ENCODE measurements around the gene TFF3.

TFF3 gene

GRCh38 chr21:42353623-42354022 lies 38.4 kb upstream of the TFF3 start:
- Histone ChIP-seq H3K4me1 (ENCODE audit: low read length) (no peaks in the 10 kb centered on the region), H3K4me3 (ENCODE audit: low read length) (no peak overlapping the region), H3K27me3 (replicated peaks; ENCODE audit: insufficient read depth, low read length) (peaks cover 100% of the 10 kb centered on the region), H3K79me2 (ENCODE audit: low read length) (no peaks in the 10 kb centered on the region), H4K20me1 (ENCODE audit: insufficient read depth, low read length) (no peaks in the 10 kb centered on the region), H3K36me3 (replicated peaks; ENCODE audit: insufficient read depth, low read length) (no peaks in the 10 kb centered on the region), H3K9me3 (replicated peaks; ENCODE audit: insufficient read depth, low read length) (no peaks in the 10 kb centered on the region), H3F3A (ENCODE audit: insufficient read depth, low read length) (no peaks in the 10 kb centered on the region), H3K9ac (ENCODE audit: low read length) (no peak overlapping the region), H3K4me2 (ENCODE audit: low read depth, low read length) (no peak overlapping the region), H3K9me2 (replicated peaks; ENCODE audit: insufficient read depth, low read length) (no peaks in the 10 kb centered on the region), H2AFZ (ENCODE audit: low read length) (no peak overlapping the region), H3K27ac (ENCODE audit: low read length) (no peak overlapping the region)
- TF ChIP-seq EZH2 (optimal IDR thresholded peaks at IDR 0.05; ENCODE audit: low read depth, low read length) (no peak), EZH2phosphoT487 (IDR thresholded peaks at IDR 0.05; ENCODE audit: low read length) (no peak), CTCF (IDR thresholded peaks at IDR 0.05; ENCODE audit: low read length) (no peak)
- no peak for DNase-seq

GRCh38 chr21:42352441-42353095 lies 37.4 kb upstream of the TFF3 start:
- no peak for TF ChIP-seq CTCF (IDR thresholded peaks at IDR 0.05; ENCODE audit: low read length)
- no peak for TF ChIP-seq EZH2 (optimal IDR thresholded peaks at IDR 0.05; ENCODE audit: low read depth, low read length)
- TF ChIP-seq EZH2phosphoT487 (IDR thresholded peaks at IDR 0.05; ENCODE audit: low read length), result no peak
- Histone ChIP-seq H3K4me1 (ENCODE audit: low read length) (no peaks in the 10 kb centered on the region), H3K9me2 (replicated peaks; ENCODE audit: insufficient read depth, low read length) (no peaks in the 10 kb centered on the region), H3K4me2 (ENCODE audit: low read depth, low read length) (no peak overlapping the region), H3K79me2 (ENCODE audit: low read length) (no peaks in the 10 kb centered on the region), H3K9ac (ENCODE audit: low read length) (no peak overlapping the region), H3F3A (ENCODE audit: insufficient read depth, low read length) (no peaks in the 10 kb centered on the region), H3K4me3 (ENCODE audit: low read length) (no peak overlapping the region), H3K27ac (ENCODE audit: low read length) (no peak overlapping the region), H2AFZ (ENCODE audit: low read length) (no peak overlapping the region), H4K20me1 (ENCODE audit: insufficient read depth, low read length) (no peaks in the 10 kb centered on the region), H3K9me3 (replicated peaks; ENCODE audit: insufficient read depth, low read length) (no peaks in the 10 kb centered on the region), H3K27me3 (replicated peaks; ENCODE audit: insufficient read depth, low read length) (peaks cover 100% of the 10 kb centered on the region), H3K36me3 (replicated peaks; ENCODE audit: insufficient read depth, low read length) (no peaks in the 10 kb centered on the region)
- DNase-seq, result no peak

GRCh38 chr21:42351626-42352440 lies 36.6 kb upstream of the TFF3 start:
- Histone ChIP-seq H3K4me1 (ENCODE audit: low read length) (no peaks in the 10 kb centered on the region), H3K9me2 (replicated peaks; ENCODE audit: insufficient read depth, low read length) (no peaks in the 10 kb centered on the region), H3K36me3 (replicated peaks; ENCODE audit: insufficient read depth, low read length) (no peaks in the 10 kb centered on the region), H3K9me3 (replicated peaks; ENCODE audit: insufficient read depth, low read length) (no peaks in the 10 kb centered on the region), H3K4me2 (ENCODE audit: low read depth, low read length) (no peak overlapping the region), H4K20me1 (ENCODE audit: insufficient read depth, low read length) (no peaks in the 10 kb centered on the region), H3F3A (ENCODE audit: insufficient read depth, low read length) (no peaks in the 10 kb centered on the region), H3K27ac (ENCODE audit: low read length) (no peak overlapping the region), H3K4me3 (ENCODE audit: low read length) (no peak overlapping the region), H2AFZ (ENCODE audit: low read length) (no peak overlapping the region), H3K27me3 (replicated peaks; ENCODE audit: insufficient read depth, low read length) (peaks cover 100% of the 10 kb centered on the region), H3K9ac (ENCODE audit: low read length) (no peak overlapping the region), H3K79me2 (ENCODE audit: low read length) (no peaks in the 10 kb centered on the region)
- TF ChIP-seq EZH2 (optimal IDR thresholded peaks at IDR 0.05; ENCODE audit: low read depth, low read length) (no peak), EZH2phosphoT487 (IDR thresholded peaks at IDR 0.05; ENCODE audit: low read length) (no peak), CTCF (IDR thresholded peaks at IDR 0.05; ENCODE audit: low read length) (no peak)
- DNase-seq, result no peak

Measured in MM.1S (cell line).